GM12873 (cell line): ENCODE data around the gene CADPS2.

Experiments
- TF ChIP-seq, protein P1 (sequence below): IDR thresholded peaks from 2 replicates; pipeline ENCODE4 v1.5.1; 2012; ENCODE audit warnings: low read depth, mild to moderate bottlenecking, moderate library complexity, low read length, control low read depth; ENCODE audit not compliant: insufficient read depth; ENCODE audit errors: missing control alignments

CADPS2 gene

DNA sequence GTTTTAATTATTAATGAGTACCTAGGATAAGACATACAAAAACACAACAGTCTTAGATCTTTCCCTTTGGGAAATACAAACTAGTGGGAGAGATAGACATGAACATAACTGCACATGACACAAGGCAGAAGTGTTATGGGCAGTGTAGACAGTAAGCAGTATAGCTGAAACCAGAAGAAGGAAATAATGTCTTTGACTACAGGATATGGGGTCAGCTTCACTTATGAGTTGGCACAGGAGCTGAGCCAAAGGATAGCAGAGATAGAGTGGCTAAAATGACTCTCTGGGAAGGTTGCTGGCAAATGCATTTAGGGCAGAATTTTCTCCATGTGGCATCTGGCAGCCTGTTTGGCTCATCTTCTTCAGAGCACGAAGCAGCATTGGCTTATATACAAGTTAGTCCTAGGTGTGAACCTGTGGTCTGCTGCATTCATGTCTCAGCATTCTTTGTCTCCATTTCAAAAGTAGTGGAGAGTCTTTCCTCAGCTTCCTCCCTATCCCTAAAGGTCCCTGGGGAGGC, 521.4 kb downstream of the CADPS2 start:
- TF ChIP-seq, protein P1, sequence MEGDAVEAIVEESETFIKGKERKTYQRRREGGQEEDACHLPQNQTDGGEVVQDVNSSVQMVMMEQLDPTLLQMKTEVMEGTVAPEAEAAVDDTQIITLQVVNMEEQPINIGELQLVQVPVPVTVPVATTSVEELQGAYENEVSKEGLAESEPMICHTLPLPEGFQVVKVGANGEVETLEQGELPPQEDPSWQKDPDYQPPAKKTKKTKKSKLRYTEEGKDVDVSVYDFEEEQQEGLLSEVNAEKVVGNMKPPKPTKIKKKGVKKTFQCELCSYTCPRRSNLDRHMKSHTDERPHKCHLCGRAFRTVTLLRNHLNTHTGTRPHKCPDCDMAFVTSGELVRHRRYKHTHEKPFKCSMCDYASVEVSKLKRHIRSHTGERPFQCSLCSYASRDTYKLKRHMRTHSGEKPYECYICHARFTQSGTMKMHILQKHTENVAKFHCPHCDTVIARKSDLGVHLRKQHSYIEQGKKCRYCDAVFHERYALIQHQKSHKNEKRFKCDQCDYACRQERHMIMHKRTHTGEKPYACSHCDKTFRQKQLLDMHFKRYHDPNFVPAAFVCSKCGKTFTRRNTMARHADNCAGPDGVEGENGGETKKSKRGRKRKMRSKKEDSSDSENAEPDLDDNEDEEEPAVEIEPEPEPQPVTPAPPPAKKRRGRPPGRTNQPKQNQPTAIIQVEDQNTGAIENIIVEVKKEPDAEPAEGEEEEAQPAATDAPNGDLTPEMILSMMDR: no peak

DNA sequence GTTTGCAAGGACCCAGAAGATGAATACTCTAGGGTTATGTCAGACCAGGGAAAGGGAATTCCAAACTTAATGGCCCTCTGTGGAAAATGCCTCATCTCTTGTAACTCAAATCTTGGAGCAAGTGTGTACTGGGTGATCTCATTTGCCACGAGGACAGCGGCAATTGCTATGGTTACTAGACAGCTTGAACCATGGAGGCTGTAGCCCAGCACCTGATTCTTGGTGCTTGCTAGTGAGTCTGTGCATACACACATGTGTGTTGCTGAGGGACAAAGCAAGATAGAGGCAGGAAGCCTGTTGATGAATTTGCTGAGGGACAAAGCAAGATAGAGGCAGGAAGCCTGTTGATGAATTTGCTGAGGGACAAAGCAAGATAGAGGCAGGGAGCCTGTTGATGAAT, 523.1 kb downstream of the CADPS2 start:
- TF ChIP-seq, protein P1: no peak

- TF ChIP-seq, protein P1: no peak
Measured at GRCh38 chr7:122362473-122362872, 523.8 kb downstream of the CADPS2 start.

DNA sequence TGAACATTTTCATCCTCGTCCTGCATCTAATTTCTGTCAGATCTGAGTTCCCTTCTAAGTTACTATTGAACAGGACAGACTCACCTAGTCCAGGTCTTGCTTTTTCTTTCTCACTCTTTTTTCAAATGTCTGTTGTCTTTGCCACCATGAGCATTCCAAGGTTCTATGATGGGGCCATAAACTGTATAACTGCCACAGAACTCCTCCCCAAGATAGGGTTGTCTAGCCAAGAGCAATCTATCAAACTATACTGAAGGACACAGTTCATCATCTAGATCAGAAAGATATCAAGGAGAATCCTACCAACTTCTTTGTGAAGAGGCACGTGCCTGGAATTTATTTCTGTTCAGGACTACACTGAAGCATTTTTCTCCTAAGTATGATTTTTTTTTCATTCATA, 531.6 kb downstream of the CADPS2 start:
- TF ChIP-seq, protein P1: no peak

DNA sequence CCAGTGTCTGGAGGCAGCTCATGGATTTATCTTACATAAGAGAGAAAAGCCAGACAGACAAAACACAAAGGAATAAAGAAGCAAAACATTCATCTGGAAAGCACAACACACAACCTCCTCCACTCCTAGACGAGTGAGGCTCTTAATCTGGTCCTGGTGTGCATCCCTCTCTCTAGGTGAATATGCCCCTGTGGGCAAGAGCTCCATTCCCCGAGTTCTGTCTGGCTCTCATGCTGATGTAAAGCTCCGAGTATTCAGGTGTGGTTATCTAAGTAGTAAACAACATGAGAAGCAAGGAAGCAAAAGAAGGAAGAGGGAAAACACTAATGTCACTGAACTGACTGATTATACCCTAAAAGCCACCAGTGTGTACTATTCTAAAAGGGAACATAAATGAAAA, 533.8 kb downstream of the CADPS2 start:
- TF ChIP-seq, protein P1: no peak

DNA sequence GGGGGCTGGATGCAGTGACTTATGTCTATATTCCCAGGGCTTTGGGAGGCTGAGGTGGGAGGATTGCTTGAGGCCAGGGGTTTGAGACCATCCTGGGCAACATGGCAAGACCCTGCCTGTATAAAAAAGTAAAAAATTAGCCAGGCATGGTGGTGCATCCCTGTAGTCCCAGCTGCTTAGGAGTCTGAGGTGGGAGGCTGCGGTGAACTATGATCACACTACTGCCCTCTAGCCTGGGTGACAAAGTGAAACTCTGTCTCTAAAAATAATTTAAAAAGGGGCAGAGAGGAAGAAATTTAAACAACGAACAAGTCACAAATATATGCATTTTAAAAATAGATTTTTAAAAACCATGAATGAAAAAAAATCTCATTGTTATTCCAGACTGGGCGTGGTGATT, 535.6 kb downstream of the CADPS2 start:
- TF ChIP-seq, protein P1: no peak

GRCh38 chr7:122344303-122344620, 542.0 kb downstream of the CADPS2 start:
- TF ChIP-seq, protein P1: no peak
